Measurements from ENCODE around the gene MMD2.

- TF ChIP-seq EZH2phosphoT487 (IDR thresholded peaks at IDR 0.05; ENCODE audit: insufficient read depth, low read depth): no peak
- no peak for TF ChIP-seq EZH2 (IDR thresholded peaks at IDR 0.05; ENCODE audit: insufficient read depth, poor library complexity, severe bottlenecking)
Measured at GRCh38 chr7:4996696-4997222, 37.8 kb upstream of the MMD2 start.

Measured in GM23248 (cell line).